ENCODE results near the gene IGDCC3.

DNA sequence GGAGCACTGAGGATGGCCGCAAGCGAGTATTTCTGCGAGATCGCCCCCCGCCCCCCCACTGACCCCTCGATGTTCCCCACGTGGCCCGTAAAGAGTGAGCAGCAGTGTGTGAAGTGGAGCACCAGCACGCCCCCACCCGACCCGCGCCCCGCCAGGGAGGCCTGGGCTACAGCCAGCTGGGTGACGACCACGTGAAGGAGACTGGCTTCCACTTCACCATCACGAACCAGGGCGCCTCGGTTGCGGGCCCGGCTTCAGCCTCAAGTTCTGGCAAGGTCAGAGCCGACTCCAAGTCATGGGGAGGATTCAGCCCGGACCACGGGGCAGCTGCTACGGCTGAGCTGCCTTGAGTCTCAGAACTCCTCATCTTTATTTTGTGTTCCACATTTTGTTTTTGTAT is 75.7 kb downstream of the IGDCC3 start:
- no peak for TF ChIP-seq CTCF (IDR thresholded peaks at IDR 0.05)
- TF ChIP-seq EP300 (IDR thresholded peaks at IDR 0.05) = no peak
- no peak for TF ChIP-seq POLR2A (IDR thresholded peaks at IDR 0.05)

Measured in tibial nerve (tissue), 4 donors.